Hepatocyte (in vitro differentiated cells): ENCODE data around the gene JPH2.

Experiments
- CTCF ChIP-seq: fragments of 200-600 bp; sonication (generic); IDR thresholded peaks from 2 replicates; pipeline ENCODE4 v1.5.1; 2016; ENCODE audit warnings: antibody characterized with exemption, mild to moderate bottlenecking; ENCODE audit not compliant: poor library complexity
- EZH2 ChIP-seq: fragments of 200-600 bp; sonication (generic); IDR thresholded peaks from 2 replicates; pipeline ENCODE4 v1.6.1; 2016; ENCODE audit warnings: antibody characterized with exemption, mild to moderate bottlenecking, borderline replicate concordance
- EZH2phosphoT487 ChIP-seq: fragments of 200-600 bp; sonication (generic); IDR thresholded peaks from one replicate; pipeline ENCODE4 v1.6.1; 2018; ENCODE audit warnings: antibody characterized with exemption, mild to moderate bottlenecking, low read depth, moderate library complexity; ENCODE audit not compliant: unreplicated experiment, severe bottlenecking

GRCh38 chr20:44234566-44235317 is 47.8 kb upstream of the JPH2 start:
- TF ChIP-seq EZH2 (no peak), CTCF (no peak), EZH2phosphoT487 (no peak)
